ENCODE measurements around the gene PKMYT1. TPM values are rescaled to one million over a fixed set of nuclear protein-coding genes. Genes with fewer than 3 reads are reported as not detected.

Gene PKMYT1
- total and polyA plus RNA-seq, 9 of the 15 experiments (the other 6 are each of a cell fraction or from before 2014, with no cell fraction given): 8.7 to 201 (median 37.8) TPM

DNA sequence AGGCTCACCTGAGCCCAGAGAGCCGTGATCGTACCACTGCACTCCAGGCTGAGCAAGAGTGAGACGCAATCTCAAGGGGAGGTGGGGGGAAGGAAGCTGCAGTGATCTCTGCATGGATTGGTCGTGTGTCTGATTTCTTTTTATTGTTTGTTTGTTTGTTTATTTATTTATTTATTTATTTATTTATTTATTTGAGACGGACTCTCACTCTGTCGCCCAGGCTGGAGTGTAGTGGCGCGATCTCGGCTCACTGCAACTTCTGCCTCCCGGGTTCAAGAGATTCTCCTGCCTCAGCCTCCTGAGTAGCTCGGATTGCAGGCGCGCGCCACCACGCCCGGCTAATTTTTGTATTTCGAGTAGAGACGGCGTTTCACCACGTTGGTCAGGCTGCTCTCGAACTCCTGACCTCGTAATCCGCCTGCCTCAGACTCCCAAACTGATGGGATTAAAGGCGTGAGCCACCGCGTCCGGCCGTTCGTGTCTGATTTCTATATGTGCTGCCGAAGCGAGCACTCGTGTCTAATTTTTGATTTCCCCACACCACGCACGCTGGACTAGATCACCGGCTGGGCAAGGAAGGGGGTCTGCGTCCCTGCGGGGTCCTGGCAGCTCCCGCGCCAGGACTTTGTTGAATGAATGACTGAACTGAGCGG is 39.5 kb upstream of the PKMYT1 start (continued):
- TF ChIP-seq SRSF1 (IDR thresholded peaks at IDR 0.05; ENCODE audit: low read depth, low read length) (no peak), OTX1 (CRISPR knock-in tag; IDR thresholded peaks at IDR 0.05) (no peak)
- TF ChIP-seq, protein P1, sequence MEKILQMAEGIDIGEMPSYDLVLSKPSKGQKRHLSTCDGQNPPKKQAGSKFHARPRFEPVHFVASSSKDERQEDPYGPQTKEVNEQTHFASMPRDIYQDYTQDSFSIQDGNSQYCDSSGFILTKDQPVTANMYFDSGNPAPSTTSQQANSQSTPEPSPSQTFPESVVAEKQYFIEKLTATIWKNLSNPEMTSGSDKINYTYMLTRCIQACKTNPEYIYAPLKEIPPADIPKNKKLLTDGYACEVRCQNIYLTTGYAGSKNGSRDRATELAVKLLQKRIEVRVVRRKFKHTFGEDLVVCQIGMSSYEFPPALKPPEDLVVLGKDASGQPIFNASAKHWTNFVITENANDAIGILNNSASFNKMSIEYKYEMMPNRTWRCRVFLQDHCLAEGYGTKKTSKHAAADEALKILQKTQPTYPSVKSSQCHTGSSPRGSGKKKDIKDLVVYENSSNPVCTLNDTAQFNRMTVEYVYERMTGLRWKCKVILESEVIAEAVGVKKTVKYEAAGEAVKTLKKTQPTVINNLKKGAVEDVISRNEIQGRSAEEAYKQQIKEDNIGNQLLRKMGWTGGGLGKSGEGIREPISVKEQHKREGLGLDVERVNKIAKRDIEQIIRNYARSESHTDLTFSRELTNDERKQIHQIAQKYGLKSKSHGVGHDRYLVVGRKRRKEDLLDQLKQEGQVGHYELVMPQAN (IDR thresholded peaks at IDR 0.05; ENCODE audit: borderline replicate concordance): peak; percentile 30; the same call in 1 of the 2 replicates

DNA sequence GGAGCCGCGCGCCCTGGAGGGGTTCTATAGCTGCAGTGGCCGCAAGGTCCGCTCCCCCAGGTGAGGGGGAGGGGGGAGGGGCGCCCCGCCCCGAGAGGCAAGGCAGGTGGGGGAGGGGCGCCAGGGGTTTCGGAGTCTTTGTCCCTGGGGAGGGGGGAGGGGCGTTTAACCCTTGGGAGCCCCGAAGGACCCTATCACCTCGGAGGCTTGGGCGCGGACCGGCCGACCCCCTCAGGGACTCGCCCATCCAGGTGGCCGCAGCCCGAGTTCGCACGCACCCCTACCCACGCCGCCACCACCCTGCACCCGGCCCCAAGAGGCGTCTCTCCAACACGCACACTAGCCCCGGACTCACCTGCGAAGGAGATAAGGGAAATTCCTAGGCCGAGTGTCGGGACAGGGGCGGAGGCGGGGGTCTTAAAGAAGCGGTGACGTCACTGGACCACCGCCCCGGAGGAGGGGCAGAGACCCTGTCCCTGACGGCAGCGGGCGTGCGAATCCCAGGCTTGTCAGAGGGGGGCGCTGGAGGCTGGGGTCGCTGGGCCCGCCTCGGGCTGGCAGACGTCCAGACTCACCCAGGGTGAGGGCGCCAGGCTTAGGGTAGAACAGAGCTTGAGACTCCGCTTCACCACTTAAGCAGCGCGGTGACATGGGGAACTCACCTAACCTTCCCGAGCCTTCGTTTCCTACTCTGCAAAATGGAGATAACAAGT is 37.7 kb upstream of the PKMYT1 start, which contains the start of gene CLDN6:
TSS of gene CLDN6 (minus strand) at position 390 of the 713 bp plus-strand sequence. CDS start 2,162 bp downstream, outside the sequence.
- peaks cover 14% of the 10 kb centered on the region; the same call in 2 of the 3 replicates for H3K36me3 ChIP-seq (ENCODE audit: control insufficient read depth, insufficient read depth, low read length)
- no TSS peak for BruUV-seq (replicated peaks)
- H3K27ac ChIP-seq (ENCODE audit: extremely low read depth, low read depth, low read length): peak within 1 kb of the TSS; percentile 53
- POLR2A ChIA-PET: interaction anchor here (0.7 to 3.3 kb wide), 2 partner anchors 11 to 30 kb away, joined by 3 to 29 read pairs; no protein-coding TSS in a partner anchor
- peaks cover 6% of the 10 kb centered on the region for H3K9me1 ChIP-seq (ENCODE audit: control insufficient read depth, insufficient read depth, low read length)
- H3K79me2 ChIP-seq (ENCODE audit: control insufficient read depth, insufficient read depth, low read length): peaks cover 28% of the 10 kb centered on the region
- WGBS (ENCODE audit: insufficient coverage, low coverage, missing lambda C conversion rate): 25% methylated on average over 22 of the region's 52 CpGs
- H4K20me1 ChIP-seq (replicated peaks; ENCODE audit: control insufficient read depth, insufficient read depth, low read length): peaks cover 22% of the 10 kb centered on the region
- peak within 1 kb of the TSS; percentile 65 for H3K4me2 ChIP-seq (ENCODE audit: insufficient read depth, low read length)
- H3K4me1 ChIP-seq (replicated peaks in 1 of 2; ENCODE audit: control insufficient read depth in 2 of 2, insufficient read depth in 2 of 2, low read length in 2 of 2): peaks cover 38 to 94% of the 10 kb centered on the region in 2 experiments
- FAIRE-seq (no peak), DNase-seq (ENCODE audit: extremely low read depth in 1 of 4, low spot score in 3 of 4) (peak; percentile 60 to 70 (median 66)), ATAC-seq (no peak)
- intact Hi-C loops (cut with micrococcal nuclease) (no loop called here), in situ Hi-C loops (cut with MboI) (no loop called here)
- no peaks in the 10 kb centered on the region for H3K9me3 ChIP-seq (replicated peaks; ENCODE audit: control insufficient read depth, insufficient read depth, low read depth, low read length)
- no peaks in the 10 kb centered on the region for H3K27me3 ChIP-seq (ENCODE audit: control insufficient read depth in 2 of 2, insufficient read depth in 2 of 2, low read length in 2 of 2)
- peak within 1 kb of the TSS; percentile 90 for H2AFZ ChIP-seq (ENCODE audit: low read depth, low read length)
- peak within 1 kb of the TSS; percentile 39 to 83 for H3K9ac ChIP-seq (ENCODE audit: insufficient read depth in 1 of 2, low read depth in 2 of 2, low read length in 2 of 2)
- CTCF ChIA-PET (ENCODE audit: low intra/inter-chr PET ratio): no interaction called here
- H3K4me3 ChIP-seq: no peak within 1 kb of the TSS
- TF ChIP-seq ZNF696 (CRISPR knock-in tag; conservative IDR thresholded peaks at IDR 0.05) (no peak), HNRNPH1 (optimal IDR thresholded peaks at IDR 0.05; ENCODE audit: low read depth, low read length) (no peak)
- TF ChIP-seq, protein P2, sequence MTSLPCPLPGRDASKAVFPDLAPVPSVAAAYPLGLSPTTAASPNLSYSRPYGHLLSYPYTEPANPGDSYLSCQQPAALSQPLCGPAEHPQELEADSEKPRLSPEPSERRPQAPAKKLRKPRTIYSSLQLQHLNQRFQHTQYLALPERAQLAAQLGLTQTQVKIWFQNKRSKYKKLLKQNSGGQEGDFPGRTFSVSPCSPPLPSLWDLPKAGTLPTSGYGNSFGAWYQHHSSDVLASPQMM (CRISPR knock-in tag; IDR thresholded peaks at IDR 0.05): no peak
- TF ChIP-seq, protein P3, sequence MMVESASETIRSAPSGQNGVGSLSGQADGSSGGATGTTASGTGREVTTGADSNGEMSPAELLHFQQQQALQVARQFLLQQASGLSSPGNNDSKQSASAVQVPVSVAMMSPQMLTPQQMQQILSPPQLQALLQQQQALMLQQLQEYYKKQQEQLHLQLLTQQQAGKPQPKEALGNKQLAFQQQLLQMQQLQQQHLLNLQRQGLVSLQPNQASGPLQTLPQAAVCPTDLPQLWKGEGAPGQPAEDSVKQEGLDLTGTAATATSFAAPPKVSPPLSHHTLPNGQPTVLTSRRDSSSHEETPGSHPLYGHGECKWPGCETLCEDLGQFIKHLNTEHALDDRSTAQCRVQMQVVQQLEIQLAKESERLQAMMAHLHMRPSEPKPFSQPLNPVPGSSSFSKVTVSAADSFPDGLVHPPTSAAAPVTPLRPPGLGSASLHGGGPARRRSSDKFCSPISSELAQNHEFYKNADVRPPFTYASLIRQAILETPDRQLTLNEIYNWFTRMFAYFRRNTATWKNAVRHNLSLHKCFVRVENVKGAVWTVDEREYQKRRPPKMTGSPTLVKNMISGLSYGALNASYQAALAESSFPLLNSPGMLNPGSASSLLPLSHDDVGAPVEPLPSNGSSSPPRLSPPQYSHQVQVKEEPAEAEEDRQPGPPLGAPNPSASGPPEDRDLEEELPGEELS (CRISPR knock-in tag; IDR thresholded peaks at IDR 0.05; ENCODE audit: borderline replicate concordance): no peak
- TF ChIP-seq, protein P4, sequence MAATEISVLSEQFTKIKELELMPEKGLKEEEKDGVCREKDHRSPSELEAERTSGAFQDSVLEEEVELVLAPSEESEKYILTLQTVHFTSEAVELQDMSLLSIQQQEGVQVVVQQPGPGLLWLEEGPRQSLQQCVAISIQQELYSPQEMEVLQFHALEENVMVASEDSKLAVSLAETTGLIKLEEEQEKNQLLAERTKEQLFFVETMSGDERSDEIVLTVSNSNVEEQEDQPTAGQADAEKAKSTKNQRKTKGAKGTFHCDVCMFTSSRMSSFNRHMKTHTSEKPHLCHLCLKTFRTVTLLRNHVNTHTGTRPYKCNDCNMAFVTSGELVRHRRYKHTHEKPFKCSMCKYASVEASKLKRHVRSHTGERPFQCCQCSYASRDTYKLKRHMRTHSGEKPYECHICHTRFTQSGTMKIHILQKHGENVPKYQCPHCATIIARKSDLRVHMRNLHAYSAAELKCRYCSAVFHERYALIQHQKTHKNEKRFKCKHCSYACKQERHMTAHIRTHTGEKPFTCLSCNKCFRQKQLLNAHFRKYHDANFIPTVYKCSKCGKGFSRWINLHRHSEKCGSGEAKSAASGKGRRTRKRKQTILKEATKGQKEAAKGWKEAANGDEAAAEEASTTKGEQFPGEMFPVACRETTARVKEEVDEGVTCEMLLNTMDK (IDR thresholded peaks at IDR 0.05; ENCODE audit: borderline replicate concordance, insufficient read depth, low read depth, low read length, poor library complexity, severe bottlenecking): no peak
- TF ChIP-seq, protein P1 (IDR thresholded peaks at IDR 0.05; ENCODE audit: borderline replicate concordance): no peak
